WTC11 (cell line): Measurements from ENCODE around the gene MOB3B. TPM values are rescaled to one million over a fixed set of nuclear protein-coding genes. Genes with fewer than 3 reads are reported as not detected.

Experiments
- ATAC-seq: fragments of 200-7000 bp; cut with Tn5 transposase; 2 replicates; pipeline ENCODE4 v1.10.0; 2021; ENCODE audit warnings: mild to moderate bottlenecking, moderate library complexity
- CTCF ChIA-PET: fragments of 300-600 bp; sonication (Branson Sonifier 250); formaldehyde crosslinking; loops from one replicate; lab custom pipeline; 2021; ENCODE audit warnings: antibody characterized with exemption; lab: Charles Lee
- POLR2A ChIA-PET: fragments of 350-600 bp; sonication (Branson Sonifier 250); formaldehyde crosslinking; loops from one replicate; lab custom pipeline; 2021; ENCODE audit warnings: antibody characterized with exemption; lab: Charles Lee
- DNase-seq: peaks from one replicate; pipeline ENCODE4 v3.0.0; 2021; ENCODE audit warnings: low spot score
- H3K27ac Mint-ChIP-seq: 2 replicates; pipeline ENCODE4 v1.8.0; 2021; ENCODE audit warnings: mixed read lengths
- H3K27me3 Mint-ChIP-seq: 2 replicates; pipeline ENCODE4 v1.8.0; 2021; ENCODE audit warnings: low read depth, mild to moderate bottlenecking, moderate library complexity, mixed read lengths
- H3K36me3 Mint-ChIP-seq: 2 replicates; pipeline ENCODE4 v1.8.0; 2021; ENCODE audit warnings: mixed read lengths
- H3K4me1 Mint-ChIP-seq: 2 replicates; pipeline ENCODE4 v1.8.0; 2022; ENCODE audit warnings: mixed read lengths
- H3K4me3 Mint-ChIP-seq: 2 replicates; pipeline ENCODE4 v1.8.0; 2021; ENCODE audit warnings: mild to moderate bottlenecking, moderate library complexity, mixed read lengths
- H3K9me3 Mint-ChIP-seq: 2 replicates; pipeline ENCODE4 v1.8.0; 2021; ENCODE audit warnings: mixed read lengths
- ELF4 ChIP-seq: sonication (generic); formaldehyde crosslinking; IDR thresholded peaks from 2 replicates; pipeline ENCODE4 v1.8.1; 2022; ENCODE audit warnings: low read depth, mild to moderate bottlenecking, moderate library complexity, missing genetic modification reagents
- EMX1 ChIP-seq: fragments of 250-450 bp; sonication (Bioruptor Pico); IDR thresholded peaks from 2 replicates; pipeline ENCODE4 v1.8.0; 2021; ENCODE audit warnings: mild to moderate bottlenecking
- FOXK1 ChIP-seq: sonication (generic); formaldehyde crosslinking; IDR thresholded peaks from 2 replicates; pipeline ENCODE4 v1.8.0; 2022; ENCODE audit warnings: mild to moderate bottlenecking, moderate library complexity, missing genetic modification reagents
- FOXP4 ChIP-seq: sonication (generic); formaldehyde crosslinking; IDR thresholded peaks from 2 replicates; pipeline ENCODE4 v1.8.0; 2022; ENCODE audit warnings: mild to moderate bottlenecking, missing genetic modification reagents
- GABPB1 ChIP-seq: sonication (generic); formaldehyde crosslinking; IDR thresholded peaks from 2 replicates; pipeline ENCODE4 v1.8.1; 2023; ENCODE audit warnings: mild to moderate bottlenecking, missing genetic modification reagents
- JUN ChIP-seq: sonication (generic); formaldehyde crosslinking; IDR thresholded peaks from 2 replicates; pipeline ENCODE4 v1.8.0; 2023; ENCODE audit warnings: mild to moderate bottlenecking, missing genetic modification reagents
- NR2C2 ChIP-seq: sonication (generic); formaldehyde crosslinking; IDR thresholded peaks from 2 replicates; pipeline ENCODE4 v1.8.0; 2022; ENCODE audit warnings: mild to moderate bottlenecking, missing genetic modification reagents
- NR3C1 ChIP-seq: sonication (generic); formaldehyde crosslinking; conservative IDR thresholded peaks from 2 replicates; pipeline ENCODE4 v1.8.1; 2023; ENCODE audit warnings: low read depth, mild to moderate bottlenecking, missing genetic modification reagents
- RORB ChIP-seq: fragments of 250-450 bp; sonication (Bioruptor Pico); IDR thresholded peaks from 2 replicates; pipeline ENCODE4 v1.9.0; 2021; ENCODE audit warnings: mild to moderate bottlenecking
- SMAD3 ChIP-seq: sonication (generic); formaldehyde crosslinking; IDR thresholded peaks from 2 replicates; pipeline ENCODE4 v1.8.0; 2022; ENCODE audit warnings: missing genetic modification reagents, mild to moderate bottlenecking, borderline replicate concordance
- TCF7 ChIP-seq: sonication (generic); formaldehyde crosslinking; IDR thresholded peaks from 2 replicates; pipeline ENCODE4 v1.8.0; 2022; ENCODE audit warnings: mild to moderate bottlenecking, low read depth, missing genetic modification reagents, moderate library complexity
- ZBTB21 ChIP-seq: sonication (generic); formaldehyde crosslinking; IDR thresholded peaks from 2 replicates; pipeline ENCODE4 v1.8.1; 2023; ENCODE audit warnings: mild to moderate bottlenecking, missing genetic modification reagents, borderline replicate concordance
- ZNF532 ChIP-seq: fragments of 250-450 bp; sonication (Bioruptor Pico); IDR thresholded peaks from 2 replicates; pipeline ENCODE4 v1.9.0; 2021; ENCODE audit warnings: mild to moderate bottlenecking, borderline replicate concordance
- ZNF671 ChIP-seq: fragments of 250-450 bp; sonication (Bioruptor Pico); IDR thresholded peaks from 2 replicates; pipeline ENCODE4 v1.8.0; 2021; ENCODE audit warnings: mild to moderate bottlenecking
- total RNA-seq: library from RNA; stranded (reverse); gene quantifications from 3 replicates; pipeline ENCODE4 v1.2.3, GENCODE V29; 2021
- TF ChIP-seq, protein P1 (sequence below): sonication (generic); formaldehyde crosslinking; IDR thresholded peaks from 2 replicates; pipeline ENCODE4 v1.8.0; 2023; ENCODE audit warnings: missing genetic modification reagents
- TF ChIP-seq, protein P2 (sequence below): sonication (generic); formaldehyde crosslinking; IDR thresholded peaks from 2 replicates; pipeline ENCODE4 v1.8.1; 2022; ENCODE audit warnings: mild to moderate bottlenecking, missing genetic modification reagents, moderate library complexity, borderline replicate concordance
- TF ChIP-seq, protein P3 (sequence below): sonication (generic); formaldehyde crosslinking; IDR thresholded peaks from 2 replicates; pipeline ENCODE4 v1.8.0; 2022; ENCODE audit warnings: mild to moderate bottlenecking, missing genetic modification reagents
- TF ChIP-seq, protein P4 (sequence below): sonication (generic); formaldehyde crosslinking; IDR thresholded peaks from 2 replicates; pipeline ENCODE4 v1.8.1; 2023; ENCODE audit warnings: mild to moderate bottlenecking, missing genetic modification reagents
- TF ChIP-seq, protein P5 (sequence below): fragments of 250-450 bp; sonication (Bioruptor Pico); IDR thresholded peaks from 2 replicates; pipeline ENCODE4 v1.9.0; 2021; ENCODE audit warnings: mild to moderate bottlenecking
- TF ChIP-seq, protein P6 (sequence below): fragments of 250-450 bp; sonication (Bioruptor Pico); IDR thresholded peaks from 2 replicates; pipeline ENCODE4 v1.8.0; 2021; ENCODE audit warnings: mild to moderate bottlenecking

The MOB3B gene
- total RNA-seq, 1 experiment from 2014 or later = 25.1 TPM

GRCh38 chr9:27339661-27340284 is 189.8 kb downstream of the MOB3B start:
- peaks cover 21% of the 10 kb centered on the region for H3K36me3 Mint-ChIP-seq
- TF ChIP-seq JUN (CRISPR knock-in tag) (no peak), FOXP4 (no peak), NR3C1 (CRISPR knock-in tag) (no peak), GABPB1 (CRISPR knock-in tag) (no peak), RORB (CRISPR knock-in tag) (no peak), ZNF532 (CRISPR knock-in tag) (no peak), SMAD3 (CRISPR knock-in tag) (no peak), FOXK1 (CRISPR knock-in tag) (no peak), EMX1 (CRISPR knock-in tag) (no peak), ZBTB21 (CRISPR knock-in tag) (no peak), TCF7 (CRISPR knock-in tag) (no peak), NR2C2 (no peak), ZNF671 (no peak), ELF4 (CRISPR knock-in tag) (no peak)
- TF ChIP-seq, protein P1, sequence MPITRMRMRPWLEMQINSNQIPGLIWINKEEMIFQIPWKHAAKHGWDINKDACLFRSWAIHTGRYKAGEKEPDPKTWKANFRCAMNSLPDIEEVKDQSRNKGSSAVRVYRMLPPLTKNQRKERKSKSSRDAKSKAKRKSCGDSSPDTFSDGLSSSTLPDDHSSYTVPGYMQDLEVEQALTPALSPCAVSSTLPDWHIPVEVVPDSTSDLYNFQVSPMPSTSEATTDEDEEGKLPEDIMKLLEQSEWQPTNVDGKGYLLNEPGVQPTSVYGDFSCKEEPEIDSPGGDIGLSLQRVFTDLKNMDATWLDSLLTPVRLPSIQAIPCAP (CRISPR knock-in tag) = no peak
- TF ChIP-seq, protein P2, sequence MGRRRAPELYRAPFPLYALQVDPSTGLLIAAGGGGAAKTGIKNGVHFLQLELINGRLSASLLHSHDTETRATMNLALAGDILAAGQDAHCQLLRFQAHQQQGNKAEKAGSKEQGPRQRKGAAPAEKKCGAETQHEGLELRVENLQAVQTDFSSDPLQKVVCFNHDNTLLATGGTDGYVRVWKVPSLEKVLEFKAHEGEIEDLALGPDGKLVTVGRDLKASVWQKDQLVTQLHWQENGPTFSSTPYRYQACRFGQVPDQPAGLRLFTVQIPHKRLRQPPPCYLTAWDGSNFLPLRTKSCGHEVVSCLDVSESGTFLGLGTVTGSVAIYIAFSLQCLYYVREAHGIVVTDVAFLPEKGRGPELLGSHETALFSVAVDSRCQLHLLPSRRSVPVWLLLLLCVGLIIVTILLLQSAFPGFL = no peak
- TF ChIP-seq, protein P3, sequence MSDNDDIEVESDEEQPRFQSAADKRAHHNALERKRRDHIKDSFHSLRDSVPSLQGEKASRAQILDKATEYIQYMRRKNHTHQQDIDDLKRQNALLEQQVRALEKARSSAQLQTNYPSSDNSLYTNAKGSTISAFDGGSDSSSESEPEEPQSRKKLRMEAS (CRISPR knock-in tag) = no peak
- TF ChIP-seq, protein P4, sequence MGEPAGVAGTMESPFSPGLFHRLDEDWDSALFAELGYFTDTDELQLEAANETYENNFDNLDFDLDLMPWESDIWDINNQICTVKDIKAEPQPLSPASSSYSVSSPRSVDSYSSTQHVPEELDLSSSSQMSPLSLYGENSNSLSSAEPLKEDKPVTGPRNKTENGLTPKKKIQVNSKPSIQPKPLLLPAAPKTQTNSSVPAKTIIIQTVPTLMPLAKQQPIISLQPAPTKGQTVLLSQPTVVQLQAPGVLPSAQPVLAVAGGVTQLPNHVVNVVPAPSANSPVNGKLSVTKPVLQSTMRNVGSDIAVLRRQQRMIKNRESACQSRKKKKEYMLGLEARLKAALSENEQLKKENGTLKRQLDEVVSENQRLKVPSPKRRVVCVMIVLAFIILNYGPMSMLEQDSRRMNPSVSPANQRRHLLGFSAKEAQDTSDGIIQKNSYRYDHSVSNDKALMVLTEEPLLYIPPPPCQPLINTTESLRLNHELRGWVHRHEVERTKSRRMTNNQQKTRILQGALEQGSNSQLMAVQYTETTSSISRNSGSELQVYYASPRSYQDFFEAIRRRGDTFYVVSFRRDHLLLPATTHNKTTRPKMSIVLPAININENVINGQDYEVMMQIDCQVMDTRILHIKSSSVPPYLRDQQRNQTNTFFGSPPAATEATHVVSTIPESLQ (CRISPR knock-in tag) = no peak
- TF ChIP-seq, protein P5, sequence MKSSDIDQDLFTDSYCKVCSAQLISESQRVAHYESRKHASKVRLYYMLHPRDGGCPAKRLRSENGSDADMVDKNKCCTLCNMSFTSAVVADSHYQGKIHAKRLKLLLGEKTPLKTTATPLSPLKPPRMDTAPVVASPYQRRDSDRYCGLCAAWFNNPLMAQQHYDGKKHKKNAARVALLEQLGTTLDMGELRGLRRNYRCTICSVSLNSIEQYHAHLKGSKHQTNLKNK (CRISPR knock-in tag) = no peak
- TF ChIP-seq, protein P6, sequence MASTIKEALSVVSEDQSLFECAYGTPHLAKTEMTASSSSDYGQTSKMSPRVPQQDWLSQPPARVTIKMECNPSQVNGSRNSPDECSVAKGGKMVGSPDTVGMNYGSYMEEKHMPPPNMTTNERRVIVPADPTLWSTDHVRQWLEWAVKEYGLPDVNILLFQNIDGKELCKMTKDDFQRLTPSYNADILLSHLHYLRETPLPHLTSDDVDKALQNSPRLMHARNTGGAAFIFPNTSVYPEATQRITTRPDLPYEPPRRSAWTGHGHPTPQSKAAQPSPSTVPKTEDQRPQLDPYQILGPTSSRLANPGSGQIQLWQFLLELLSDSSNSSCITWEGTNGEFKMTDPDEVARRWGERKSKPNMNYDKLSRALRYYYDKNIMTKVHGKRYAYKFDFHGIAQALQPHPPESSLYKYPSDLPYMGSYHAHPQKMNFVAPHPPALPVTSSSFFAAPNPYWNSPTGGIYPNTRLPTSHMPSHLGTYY = no peak
- ChIA-PET CTCF (no interaction called here), POLR2A (no interaction called here)
- DNase-seq = no peak
- H3K4me3 Mint-ChIP-seq = no peak overlapping the region
- peaks cover 14% of the 10 kb centered on the region for H3K9me3 Mint-ChIP-seq
- H3K4me1 Mint-ChIP-seq = peaks cover 54% of the 10 kb centered on the region
- H3K27me3 Mint-ChIP-seq = peaks cover 2% of the 10 kb centered on the region
- H3K27ac Mint-ChIP-seq = no peak overlapping the region
- no peak for ATAC-seq
